Stromal cell of bone marrow (primary cell): ENCODE data around the gene ANKRD39.
A peak's percentile ranks its signal among the peaks of the same experiment; 100 is the strongest.

Experiments
- DNase-seq: peaks from one replicate; pipeline ENCODE4 v3.0.0-alpha.2; 2012; ENCODE audit warnings: low read depth

Gene ANKRD39

DNA sequence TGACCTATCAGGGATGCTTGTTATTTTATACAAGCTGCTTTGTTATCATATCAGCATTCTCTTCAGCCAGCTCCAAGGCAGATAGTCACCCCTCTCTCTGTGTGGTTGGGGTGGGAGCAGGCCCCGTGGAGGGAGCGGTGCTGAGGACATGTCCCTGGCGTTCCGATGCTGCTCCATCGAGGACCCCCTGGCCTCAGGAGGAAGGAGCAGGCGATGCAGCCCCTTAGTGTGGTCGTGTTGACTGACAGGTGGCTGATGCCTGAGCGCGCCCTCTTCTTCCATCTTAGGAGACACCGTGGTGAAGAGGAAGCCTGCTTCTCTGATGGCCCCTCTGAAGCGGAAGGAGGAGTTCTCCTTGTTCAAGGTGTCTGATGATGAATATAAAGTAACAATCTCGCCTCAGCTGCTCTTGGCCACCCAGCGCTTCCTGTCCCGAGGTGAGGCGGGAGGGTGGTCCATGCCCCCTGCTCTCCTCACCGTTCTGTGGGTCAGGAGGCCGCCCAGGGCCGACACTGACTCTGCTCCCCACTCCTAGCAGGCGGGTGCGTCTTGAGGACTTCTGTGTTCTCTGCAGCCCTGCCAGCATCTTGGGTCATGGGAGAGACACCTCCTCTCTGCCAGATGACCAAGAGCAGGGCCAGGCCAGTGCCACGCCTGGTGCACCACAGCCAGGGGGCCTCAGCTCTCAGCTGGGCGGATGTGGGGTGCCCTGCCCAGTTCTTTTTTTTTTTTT is 31.1 kb downstream of the ANKRD39 start:
- DNase-seq: no peak

DNA sequence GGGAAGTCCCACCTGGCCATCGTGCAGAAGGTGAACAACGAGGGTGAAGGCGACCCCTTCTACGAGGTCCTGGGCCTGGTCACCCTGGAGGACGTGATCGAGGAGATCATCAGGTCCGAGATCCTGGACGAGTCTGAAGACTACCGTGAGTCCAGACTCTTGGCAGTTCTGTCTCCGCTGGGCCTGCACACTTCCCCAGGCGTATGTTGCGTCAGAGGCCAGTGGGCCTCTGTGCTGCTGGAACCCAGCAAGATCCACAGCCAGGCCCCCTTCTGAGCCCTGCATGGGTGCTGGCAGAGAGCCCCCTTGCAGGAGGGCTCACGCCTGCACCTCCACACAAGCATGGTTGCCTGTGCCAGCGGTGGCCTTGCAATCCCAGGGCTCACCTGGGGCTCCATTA is 32.8 kb downstream of the ANKRD39 start:
- no peak for DNase-seq

DNA sequence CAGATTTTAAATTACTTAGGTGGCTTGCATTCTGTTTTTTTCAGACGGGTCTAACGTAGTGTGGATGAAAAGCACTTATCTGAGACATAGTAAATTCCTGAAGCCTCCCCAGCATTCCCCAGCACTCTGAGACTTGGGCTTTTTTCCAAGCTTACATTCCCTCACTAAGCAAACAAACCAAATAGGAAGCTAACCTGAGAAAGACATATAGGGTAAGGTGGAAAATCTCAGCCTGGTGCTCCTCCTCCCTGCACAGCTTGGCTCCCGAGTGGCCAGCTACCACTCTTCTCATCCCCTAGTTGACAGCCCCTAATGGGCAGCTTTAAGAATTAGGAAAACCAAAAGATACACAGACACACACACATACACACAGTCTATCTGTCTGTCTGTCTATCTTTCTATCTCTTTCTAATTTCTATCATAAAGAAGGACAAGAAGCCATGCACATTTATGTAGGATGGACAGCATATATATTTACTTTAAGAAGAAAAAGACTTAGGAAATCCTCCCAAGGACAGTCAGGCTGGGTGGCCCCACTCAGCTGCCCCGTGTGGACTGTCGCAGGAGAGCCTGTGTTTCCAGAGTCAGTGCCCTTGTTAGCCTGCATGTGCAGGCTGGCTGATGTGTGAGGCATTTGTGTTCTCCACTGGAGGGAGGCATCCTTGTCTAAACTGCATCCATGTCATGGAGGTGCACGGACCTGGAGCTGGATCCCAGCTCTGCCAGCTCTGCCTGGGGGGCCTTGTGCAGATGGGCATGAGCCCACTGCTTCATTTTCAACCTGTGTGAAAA is 33.5 kb downstream of the ANKRD39 start:
- DNase-seq: no peak

DNA sequence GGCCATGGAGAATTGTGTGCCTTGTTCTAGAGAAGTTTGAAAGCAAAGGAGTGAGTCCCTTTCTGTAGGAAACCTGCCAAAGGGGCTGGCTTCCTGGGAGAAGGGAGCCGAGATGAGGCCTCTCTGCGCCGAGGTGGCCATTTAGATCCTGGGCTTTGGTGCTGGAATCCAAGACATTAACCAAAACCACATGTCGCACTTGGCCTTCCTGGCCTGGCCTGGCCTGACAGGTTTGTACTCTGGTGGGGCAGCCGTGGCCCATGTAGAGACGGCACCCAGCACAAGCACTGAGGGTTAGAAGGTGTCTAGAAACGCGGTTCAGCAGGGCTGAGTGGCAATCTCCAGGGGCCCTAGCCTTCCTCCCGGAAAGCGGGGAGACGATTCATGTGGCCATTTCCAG is 34.6 kb downstream of the ANKRD39 start:
- DNase-seq: no peak

DNA sequence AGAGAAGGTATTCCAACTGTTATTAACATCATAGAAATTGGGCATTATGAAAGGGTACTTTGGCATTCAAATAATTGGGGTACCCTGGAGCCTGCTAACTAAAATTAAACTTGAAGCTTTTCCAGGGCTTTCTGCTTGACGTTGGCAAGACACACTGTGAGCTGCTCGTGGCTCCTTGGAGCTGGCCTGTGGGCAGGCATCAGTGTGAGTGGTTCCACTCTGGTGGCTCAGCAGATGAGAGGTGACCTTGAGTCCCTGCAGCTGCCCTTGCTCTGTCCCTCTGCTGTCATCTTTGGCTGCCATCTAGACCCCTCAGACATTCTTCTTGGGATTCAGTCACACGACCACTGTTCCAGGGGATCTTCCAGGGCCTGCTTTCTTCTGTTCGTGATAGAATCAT is 35.0 kb downstream of the ANKRD39 start:
- no peak for DNase-seq

GRCh38 chr2:96821113-96821675 is 36.6 kb downstream of the ANKRD39 start:
- no peak for DNase-seq

DNA sequence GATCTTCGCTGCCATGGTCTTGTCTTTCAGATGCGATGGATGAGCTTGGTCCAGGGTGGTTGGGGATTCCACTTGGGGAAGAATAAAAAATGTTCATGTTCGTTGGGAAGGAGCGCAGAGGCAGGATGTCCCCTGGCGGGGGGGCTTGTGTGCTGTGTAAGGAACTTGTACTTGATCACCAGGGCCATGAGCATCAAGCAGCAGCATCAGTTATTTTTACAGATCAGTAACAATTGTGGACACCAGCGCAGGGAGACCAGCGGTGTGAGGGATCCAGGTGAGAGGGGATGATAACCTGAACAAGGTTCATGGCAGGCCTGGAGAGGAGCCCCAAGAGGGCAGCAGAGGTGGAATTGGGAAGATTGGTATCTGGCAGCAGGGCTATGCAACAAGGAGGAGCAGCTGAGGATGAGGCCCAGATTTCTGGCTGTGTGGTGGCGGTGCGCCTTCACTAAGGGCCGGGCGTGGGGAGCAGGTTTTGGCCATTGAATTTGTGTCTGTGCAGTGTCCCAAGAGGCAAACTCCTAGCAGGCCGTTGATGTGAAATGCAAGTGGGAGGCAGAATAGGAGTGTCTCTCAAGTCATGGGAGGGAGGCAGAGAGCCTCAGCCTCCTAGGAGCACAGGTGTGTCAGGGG is 37.8 kb downstream of the ANKRD39 start:
- no peak for DNase-seq

GRCh38 chr2:96819128-96819875 is 38.5 kb downstream of the ANKRD39 start:
- no peak for DNase-seq

DNA sequence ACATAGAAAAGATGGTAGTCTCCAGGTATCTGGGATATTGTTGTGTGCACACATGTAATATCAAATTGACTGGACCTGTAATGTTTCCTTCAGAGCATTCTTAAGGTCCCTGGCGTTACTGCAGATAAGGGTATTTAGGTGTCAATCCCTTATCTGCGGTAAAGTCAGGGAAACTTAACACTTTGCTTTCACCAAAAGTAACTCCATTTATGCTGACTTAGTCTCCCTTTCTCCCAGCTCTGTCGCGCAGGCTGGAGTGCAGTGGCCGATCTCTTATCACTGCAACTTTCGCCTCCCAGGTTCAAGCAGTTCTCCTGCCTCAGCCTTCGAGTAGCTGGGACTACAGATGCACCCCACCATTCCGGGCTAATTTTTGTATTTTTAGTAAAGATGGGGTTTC is 39.9 kb downstream of the ANKRD39 start:
- no peak for DNase-seq

DNA sequence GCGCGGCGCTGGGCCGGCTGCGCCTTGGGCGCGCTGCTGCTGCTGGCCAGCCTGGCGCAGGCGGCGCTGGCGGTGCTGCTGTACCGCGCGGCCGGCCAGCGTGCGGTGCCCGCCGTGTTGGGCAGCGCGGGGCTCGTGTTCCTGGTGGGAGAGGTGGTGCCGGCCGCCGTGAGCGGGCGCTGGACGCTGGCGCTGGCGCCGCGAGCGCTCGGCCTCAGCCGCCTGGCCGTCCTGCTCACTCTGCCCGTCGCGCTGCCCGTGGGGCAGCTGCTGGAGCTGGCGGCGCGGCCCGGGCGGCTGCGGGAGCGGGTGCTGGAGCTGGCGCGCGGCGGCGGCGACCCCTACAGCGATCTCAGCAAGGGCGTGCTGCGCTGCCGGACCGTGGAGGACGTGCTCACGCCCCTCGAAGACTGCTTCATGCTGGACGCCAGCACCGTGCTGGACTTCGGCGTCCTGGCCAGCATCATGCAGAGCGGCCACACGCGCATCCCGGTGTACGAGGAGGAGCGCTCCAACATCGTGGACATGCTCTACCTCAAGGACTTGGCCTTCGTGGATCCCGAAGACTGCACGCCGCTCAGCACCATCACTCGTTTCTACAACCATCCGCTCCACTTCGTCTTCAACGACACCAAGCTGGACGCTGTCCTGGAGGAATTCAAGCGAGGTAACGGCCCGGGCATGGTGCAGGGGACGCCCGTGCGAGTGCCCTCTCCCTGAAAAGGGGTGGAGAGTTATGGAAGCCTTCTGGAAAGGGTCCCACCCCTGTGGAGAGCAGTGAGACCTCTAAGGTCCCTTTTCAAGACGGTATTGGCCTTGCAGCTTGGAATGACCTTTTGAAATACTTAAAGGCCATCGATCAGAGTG is 40.7 kb downstream of the ANKRD39 start:
- no peak for DNase-seq

DNA sequence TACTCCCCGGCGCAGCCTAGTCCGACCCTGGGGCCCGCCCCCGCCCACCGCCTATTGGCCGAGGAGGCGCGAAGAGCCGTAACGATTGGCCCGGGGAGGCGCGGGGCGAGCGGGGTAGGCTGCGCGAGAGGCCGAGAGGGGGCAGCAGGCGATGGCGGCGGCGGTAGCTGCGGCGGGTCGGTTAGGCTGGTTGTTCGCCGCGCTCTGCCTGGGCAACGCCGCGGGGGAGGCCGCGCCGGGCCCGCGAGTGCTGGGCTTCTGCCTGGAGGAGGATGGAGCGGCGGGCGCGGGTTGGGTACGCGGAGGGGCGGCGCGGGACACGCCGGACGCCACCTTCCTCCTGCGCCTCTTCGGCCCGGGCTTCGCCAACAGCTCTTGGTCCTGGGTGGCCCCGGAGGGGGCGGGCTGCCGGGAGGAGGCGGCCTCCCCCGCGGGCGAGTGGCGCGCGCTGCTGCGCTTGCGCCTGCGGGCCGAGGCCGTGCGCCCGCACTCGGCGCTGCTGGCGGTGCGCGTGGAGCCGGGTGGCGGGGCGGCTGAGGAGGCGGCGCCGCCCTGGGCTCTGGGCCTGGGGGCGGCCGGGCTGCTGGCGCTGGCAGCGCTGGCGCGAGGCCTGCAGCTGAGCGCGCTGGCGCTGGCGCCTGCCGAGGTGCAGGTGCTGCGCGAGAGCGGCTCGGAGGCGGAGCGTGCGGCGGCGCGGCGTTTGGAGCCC is 41.5 kb downstream of the ANKRD39 start, which contains the start of gene CNNM3:
TSS of gene CNNM3 (plus strand) at position 142 of the 709 bp plus-strand sequence. CDS start at position 152, 10 bp downstream.
- peak; percentile 85 for DNase-seq

GRCh38 chr2:96815326-96816126 is 42.3 kb downstream of the ANKRD39 start:
- no peak for DNase-seq

- DNase-seq: no peak
Measured at GRCh38 chr2:96813656-96814055, 44.2 kb downstream of the ANKRD39 start.

DNA sequence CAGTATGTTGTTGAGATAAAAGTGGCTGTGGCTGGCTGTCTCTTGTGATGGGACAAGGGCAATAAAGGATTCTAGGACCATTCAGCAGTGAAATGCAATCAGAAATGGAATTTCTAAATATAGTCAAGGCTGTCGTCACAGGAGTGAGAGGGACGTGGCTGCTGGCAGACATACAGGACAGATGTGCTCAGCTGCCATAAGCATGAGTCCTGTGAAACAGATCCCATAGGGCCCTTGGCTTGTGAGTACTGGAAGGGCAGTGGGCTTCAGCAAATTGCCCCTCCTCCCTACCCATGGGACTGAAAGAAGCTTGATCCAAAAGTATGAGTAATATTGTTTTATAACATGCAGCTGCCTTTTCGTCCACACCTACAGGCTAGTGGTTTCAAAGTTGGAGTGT is 45.9 kb downstream of the ANKRD39 start:
- peak; percentile 36 for DNase-seq

DNA sequence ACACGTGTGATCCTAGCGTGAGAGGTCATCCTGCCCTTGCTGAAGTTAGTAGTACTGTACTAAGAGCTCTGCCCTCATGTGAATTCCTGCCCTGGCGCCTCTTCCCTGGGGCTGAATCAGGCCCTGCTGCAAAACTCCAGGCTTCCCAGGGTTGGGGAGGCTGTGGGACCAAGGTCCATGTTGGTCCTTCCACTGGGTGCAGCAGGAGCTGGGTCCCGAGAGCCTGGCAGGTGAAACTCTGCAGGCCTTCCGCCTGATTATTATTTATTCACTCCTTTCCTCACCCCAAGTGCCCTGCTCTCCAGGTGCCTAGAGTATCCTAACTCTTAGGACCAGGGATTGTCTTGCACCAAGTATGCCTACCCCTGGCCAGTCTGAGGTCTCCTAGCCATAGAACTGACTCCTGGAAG is 47.0 kb downstream of the ANKRD39 start:
- DNase-seq: no peak

DNA sequence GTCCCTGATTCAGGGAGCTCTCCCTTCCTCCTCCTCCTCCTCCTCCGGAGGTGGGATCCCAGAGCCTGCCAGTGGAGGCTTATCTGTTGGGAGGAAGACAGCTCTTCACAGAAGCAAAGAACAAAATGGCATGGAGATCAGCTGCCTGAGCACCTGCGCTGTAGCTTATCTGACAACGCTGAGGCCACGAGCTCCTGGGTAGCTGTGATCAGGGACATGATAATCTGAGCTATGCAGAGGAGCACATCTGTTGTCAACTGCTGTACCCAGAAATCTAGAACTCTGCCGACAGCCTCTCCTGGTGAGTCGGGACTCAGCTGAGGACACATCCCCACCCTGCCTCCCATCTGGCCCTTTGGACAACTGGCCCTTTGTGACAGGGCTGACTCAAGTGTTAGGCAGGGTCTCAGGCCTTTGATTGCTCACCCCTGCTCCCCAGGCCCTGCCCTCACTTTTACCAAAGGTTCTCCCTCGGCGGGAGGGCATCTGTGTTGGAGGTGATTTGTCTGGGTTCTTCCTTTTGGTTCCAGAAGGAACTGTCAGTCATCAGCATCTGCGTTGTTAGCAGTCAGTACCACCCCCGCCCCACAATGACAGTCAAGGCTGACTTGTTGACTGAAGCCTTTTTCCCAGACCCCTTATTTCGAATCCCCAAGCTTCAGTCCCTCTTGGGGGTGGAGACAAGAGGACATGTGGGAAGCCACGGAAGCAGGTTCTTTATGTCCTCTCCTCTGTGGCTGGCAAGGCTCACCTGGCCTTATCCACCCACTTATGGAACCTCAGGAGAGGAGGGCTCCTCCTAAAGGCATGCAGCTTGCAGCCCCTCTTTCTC is 47.6 kb downstream of the ANKRD39 start:
- DNase-seq: no peak

DNA sequence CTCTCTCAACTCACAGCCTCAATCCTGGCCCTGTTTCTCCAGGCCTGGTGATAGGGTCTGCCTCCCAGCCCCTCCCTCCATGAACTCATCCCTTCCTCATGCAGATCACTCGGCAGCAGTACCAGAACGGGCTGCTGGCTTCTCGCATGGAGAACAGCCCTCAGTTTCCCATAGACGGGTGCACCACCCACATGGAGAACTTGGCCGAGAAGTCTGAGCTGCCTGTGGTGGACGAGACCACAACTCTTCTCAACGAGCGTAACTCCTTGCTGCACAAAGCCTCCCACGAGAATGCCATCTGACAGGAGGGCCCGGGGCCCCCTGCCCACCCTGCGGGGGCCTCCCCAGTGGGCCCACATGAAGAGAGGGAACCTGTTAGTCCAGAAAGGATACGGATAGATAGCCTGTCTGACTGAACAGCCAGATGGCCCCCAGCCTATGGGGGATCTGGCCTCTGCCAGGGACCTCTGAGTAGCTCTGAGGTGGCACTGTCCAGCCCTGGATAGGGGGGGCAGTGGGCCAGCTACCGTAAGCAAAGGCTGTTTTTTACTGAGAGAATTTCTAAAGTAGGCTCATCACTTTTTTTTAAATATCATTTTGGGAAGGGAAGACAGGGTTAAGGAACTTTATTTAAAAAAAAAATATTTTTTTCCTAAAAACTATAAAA is 48.5 kb downstream of the ANKRD39 start:
- DNase-seq: no peak
